CD14-positive monocyte (primary cell): ENCODE results near the gene ARV1. TPM values are rescaled to one million over a fixed set of nuclear protein-coding genes. Genes with fewer than 3 reads are reported as not detected.
A peak's percentile ranks its signal among the peaks of the same experiment; 100 is the strongest.

Experiments used
- DNase-seq, 3 donors: peaks; one replicate each; pipeline ENCODE4 v3.0.0-alpha.2; 2011 to 2022
- H2AFZ ChIP-seq: 2 replicates; pipeline ENCODE4 v1.6.0; 2012; ENCODE audit warnings: mild to moderate bottlenecking, low read depth, low read length, inconsistent platforms; ENCODE audit not compliant: insufficient read depth, poor library complexity, severe bottlenecking
- H3K27ac ChIP-seq, 2 donors: 1 replicate in 1 of 2; 2 replicates in 1 of 2; pipeline ENCODE4 v1.5.1; 2012 to 2013; ENCODE audit warnings: low read length in 2 of 2, control low read depth in 1 of 2, inconsistent platforms in 1 of 2, low read depth in 1 of 2, mild to moderate bottlenecking in 1 of 2
- H3K27me3 ChIP-seq, 2 donors: one replicate each; pipeline versions ENCODE4 v1.6.0 to v1.6.1; 2011 to 2013; ENCODE audit warnings: low read length in 2 of 2; ENCODE audit not compliant: control insufficient read depth in 2 of 2, insufficient read depth in 2 of 2
- H3K36me3 ChIP-seq, 2 donors: replicated peaks in 1 of 2; 1 replicate in 1 of 2; 2 replicates in 1 of 2; pipeline versions ENCODE4 v1.5.1 to v1.6.1; 2012 to 2013; ENCODE audit warnings: low read length in 2 of 2, control low read depth in 1 of 2, inconsistent platforms in 1 of 2, mild to moderate bottlenecking in 1 of 2; ENCODE audit not compliant: insufficient read depth in 2 of 2, control insufficient read depth in 1 of 2
- H3K4me1 ChIP-seq, 2 donors: 1 replicate in 1 of 2; 2 replicates in 1 of 2; pipeline versions ENCODE4 v1.5.1 to v1.6.1; 2012 to 2013; ENCODE audit warnings: low read length in 2 of 2, control low read depth in 1 of 2, inconsistent platforms in 1 of 2, mild to moderate bottlenecking in 1 of 2, moderate library complexity in 1 of 2; ENCODE audit not compliant: insufficient read depth in 2 of 2, control insufficient read depth in 1 of 2
- H3K4me2 ChIP-seq: replicated peaks from 2 replicates; pipeline ENCODE3; 2012; ENCODE audit warnings: low read length, moderate library complexity, mild to moderate bottlenecking; ENCODE audit not compliant: poor library complexity, severe bottlenecking; ENCODE audit errors: extremely low read depth
- H3K4me3 ChIP-seq, 3 experiments: fragments of 200-600 bp in 1 of 3; sonication (generic) in 1 of 3; replicated peaks in 1 of 3; 1 replicate in 2 of 3; 2 replicates in 1 of 3; pipeline ENCODE4 v1.5.1; 2011 to 2013; ENCODE audit warnings: low read length in 3 of 3, mild to moderate bottlenecking in 3 of 3, control low read depth in 2 of 3, low read depth in 2 of 3, inconsistent platforms in 1 of 3, moderate library complexity in 1 of 3
- H3K79me2 ChIP-seq: 2 replicates; pipeline ENCODE4 v1.6.0; 2012; ENCODE audit warnings: mild to moderate bottlenecking, control low read depth, inconsistent platforms, low read length, moderate library complexity; ENCODE audit not compliant: insufficient read depth
- H3K9ac ChIP-seq: 2 replicates; pipeline ENCODE4 v1.6.0; 2017; ENCODE audit warnings: low read length, mild to moderate bottlenecking; ENCODE audit not compliant: insufficient read depth, poor library complexity, severe bottlenecking
- H3K9me3 ChIP-seq, 2 donors: replicated peaks in 1 of 2; 1 replicate in 1 of 2; 2 replicates in 1 of 2; pipeline versions ENCODE4 v1.5.1 to v1.6.1; 2012 to 2013; ENCODE audit warnings: low read length in 2 of 2, control low read depth in 1 of 2; ENCODE audit not compliant: control insufficient read depth in 1 of 2, insufficient read depth in 1 of 2
- H4K20me1 ChIP-seq: 2 replicates; pipeline ENCODE4 v1.6.0; 2012; ENCODE audit warnings: mild to moderate bottlenecking, low read length, control low read depth, moderate library complexity; ENCODE audit not compliant: insufficient read depth
- H3K27ac Mint-ChIP-seq, 7 donors: one replicate each; pipeline ENCODE4 v1.8.0; 2020; ENCODE audit warnings: mild to moderate bottlenecking in 7 of 7, mixed read lengths in 7 of 7, moderate library complexity in 6 of 7, inconsistent platforms in 2 of 7
- H3K27me3 Mint-ChIP-seq, 3 donors: one replicate each; pipeline ENCODE4 v1.8.0; 2021 to 2022; ENCODE audit warnings: low read depth in 3 of 3, mild to moderate bottlenecking in 3 of 3, mixed read lengths in 3 of 3, moderate library complexity in 3 of 3, inconsistent platforms in 1 of 3
- H3K36me3 Mint-ChIP-seq, 2 donors: one replicate each; pipeline ENCODE4 v1.8.0; 2020; ENCODE audit warnings: mixed read lengths in 2 of 2, inconsistent platforms in 1 of 2, mild to moderate bottlenecking in 1 of 2
- H3K4me1 Mint-ChIP-seq: one replicate; pipeline ENCODE4 v1.8.0; 2020; ENCODE audit warnings: mild to moderate bottlenecking, mixed read lengths
- H3K4me3 Mint-ChIP-seq, 2 donors: one replicate each; pipeline ENCODE4 v1.8.0; 2020; ENCODE audit warnings: mild to moderate bottlenecking in 2 of 2, mixed read lengths in 2 of 2, moderate library complexity in 1 of 2
- H3K9me3 Mint-ChIP-seq, 7 donors: one replicate each; pipeline ENCODE4 v1.8.0; 2020 to 2022; ENCODE audit warnings: mixed read lengths in 7 of 7, mild to moderate bottlenecking in 6 of 7, moderate library complexity in 6 of 7, inconsistent platforms in 2 of 7
- WGBS: methylation state at CpG from one replicate; pipeline ENCODE4 v1.1.5; 2013; ENCODE audit warnings: missing lambda C conversion rate; ENCODE audit not compliant: insufficient coverage; 5-methylcytosine and 5-hydroxymethylcytosine counted together
- intact Hi-C, 2 donors: fragments of 100-400 bp; cut with micrococcal nuclease; formaldehyde crosslinking; loops; one replicate each; pipeline versions ENCODE4 v1.15.0 to v1.15.1; 2023
- polyA plus RNA-seq, 3 donors: library from polyadenylated mRNA; depleted of rRNA in 1 of 3; unstranded in 2 of 3; stranded (reverse) in 1 of 3; fragments of 300-500 nt in 2 of 3; fragments of >200 nt in 1 of 3; fragmentation: Illumina TruSeq in 2 of 3; gene quantifications; 1 replicate in 2 of 3; 2 replicates in 1 of 3; pipeline ENCODE4 v1.2.3, GENCODE V29; 2012 to 2021
- TF ChIP-seq, protein P1 (sequence below): fragments of 200-600 bp; IDR thresholded peaks from one replicate; pipeline ENCODE4 v1.8.0; 2022; ENCODE audit warnings: antibody characterized with exemption, mild to moderate bottlenecking

Gene ARV1
- polyA plus RNA-seq, 3 donors, result 7.7 to 19.2 (median 15.0) TPM

GRCh38 chr1:231029841-231030240 is 50.9 kb downstream of the ARV1 start:
- TF ChIP-seq, protein P1, sequence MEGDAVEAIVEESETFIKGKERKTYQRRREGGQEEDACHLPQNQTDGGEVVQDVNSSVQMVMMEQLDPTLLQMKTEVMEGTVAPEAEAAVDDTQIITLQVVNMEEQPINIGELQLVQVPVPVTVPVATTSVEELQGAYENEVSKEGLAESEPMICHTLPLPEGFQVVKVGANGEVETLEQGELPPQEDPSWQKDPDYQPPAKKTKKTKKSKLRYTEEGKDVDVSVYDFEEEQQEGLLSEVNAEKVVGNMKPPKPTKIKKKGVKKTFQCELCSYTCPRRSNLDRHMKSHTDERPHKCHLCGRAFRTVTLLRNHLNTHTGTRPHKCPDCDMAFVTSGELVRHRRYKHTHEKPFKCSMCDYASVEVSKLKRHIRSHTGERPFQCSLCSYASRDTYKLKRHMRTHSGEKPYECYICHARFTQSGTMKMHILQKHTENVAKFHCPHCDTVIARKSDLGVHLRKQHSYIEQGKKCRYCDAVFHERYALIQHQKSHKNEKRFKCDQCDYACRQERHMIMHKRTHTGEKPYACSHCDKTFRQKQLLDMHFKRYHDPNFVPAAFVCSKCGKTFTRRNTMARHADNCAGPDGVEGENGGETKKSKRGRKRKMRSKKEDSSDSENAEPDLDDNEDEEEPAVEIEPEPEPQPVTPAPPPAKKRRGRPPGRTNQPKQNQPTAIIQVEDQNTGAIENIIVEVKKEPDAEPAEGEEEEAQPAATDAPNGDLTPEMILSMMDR, result no peak
- Mint-ChIP-seq H3K27ac (no peak overlapping the region), H3K9me3 (peaks cover 0 to 2% (median 0%) of the 10 kb centered on the region in 7 donors), H3K4me3 (no peak overlapping the region), H3K27me3 (peaks cover 2 to 12% (median 2%) of the 10 kb centered on the region in 3 donors), H3K4me1 (peaks cover 26% of the 10 kb centered on the region), H3K36me3 (peaks cover 6 to 9% of the 10 kb centered on the region in 2 donors)
- Histone ChIP-seq H3K4me1 (peaks cover 18 to 20% of the 10 kb centered on the region in 2 donors), H3K27me3 (no peaks in the 10 kb centered on the region), H3K4me2 (no peak overlapping the region), H2AFZ (no peak overlapping the region), H4K20me1 (no peaks in the 10 kb centered on the region), H3K36me3 (no peaks in the 10 kb centered on the region), H3K79me2 (peaks cover 3% of the 10 kb centered on the region), H3K4me3 (no peak overlapping the region), H3K27ac (no peak overlapping the region), H3K9me3 (no peaks in the 10 kb centered on the region), H3K9ac (no peak overlapping the region)
- 96% methylated on average over 5 of the region's 6 CpGs for WGBS
- intact Hi-C loops, result no loop called here
- DNase-seq, result no peak

- H3K4me3 Mint-ChIP-seq, result peak overlapping the region in 1 of 2 donors; percentile 49
Measured at GRCh38 chr1:231032963-231033362, 54.1 kb downstream of the ARV1 start.

More at GRCh38 chr1:231032963-231033362, 54.1 kb downstream of the ARV1 start:
- Mint-ChIP-seq H3K9me3 (peaks cover 0 to 4% (median 0%) of the 10 kb centered on the region in 7 donors), H3K27me3 (peaks cover 8 to 10% (median 9%) of the 10 kb centered on the region in 3 donors), H3K27ac (peak overlapping the region in 4 of 7 donors; percentile 11 to 36 (median 28)), H3K4me1 (peaks cover 46% of the 10 kb centered on the region), H3K36me3 (peaks cover 9% of the 10 kb centered on the region in 2 donors)
- no peak overlapping the region for H3K4me2 ChIP-seq
- no peak overlapping the region for H3K4me3 ChIP-seq
- no peaks in the 10 kb centered on the region for H4K20me1 ChIP-seq
- TF ChIP-seq, protein P1, result no peak
- no peaks in the 10 kb centered on the region for H3K36me3 ChIP-seq
- H3K27me3 ChIP-seq, result peaks cover 0 to 2% of the 10 kb centered on the region in 2 donors
- peaks cover 6% of the 10 kb centered on the region for H3K79me2 ChIP-seq
- no peak overlapping the region for H3K9ac ChIP-seq
- 0% methylated on average over 5 of the region's 7 CpGs for WGBS
- no peak overlapping the region for H3K27ac ChIP-seq
- H2AFZ ChIP-seq, result peak overlapping the region; percentile 31
- peaks cover 36 to 41% of the 10 kb centered on the region in 2 donors for H3K4me1 ChIP-seq
- no peak for DNase-seq
- intact Hi-C loops, result no loop called here
- H3K9me3 ChIP-seq, result no peaks in the 10 kb centered on the region
